Endometrium (tissue), 2 donors: ENCODE results near the gene CAMK2A.
"Not testable (repeated sequence)": the region's sequence is repeated elsewhere in the genome, so short reads cannot be mapped to it uniquely, and the experiment has no call there.

Experiments used
- FAIRE-seq: peaks from 2 replicates; lab custom pipeline; 2012; peaks lifted over from hg19 to GRCh38; lab: Jason Lieb, UNC
- donor health status: control.
- donor health status: control.

Gene CAMK2A

GRCh38 chr5:150254774-150255173 is 34.8 kb downstream of the CAMK2A start:
- FAIRE-seq, result no peak

DNA sequence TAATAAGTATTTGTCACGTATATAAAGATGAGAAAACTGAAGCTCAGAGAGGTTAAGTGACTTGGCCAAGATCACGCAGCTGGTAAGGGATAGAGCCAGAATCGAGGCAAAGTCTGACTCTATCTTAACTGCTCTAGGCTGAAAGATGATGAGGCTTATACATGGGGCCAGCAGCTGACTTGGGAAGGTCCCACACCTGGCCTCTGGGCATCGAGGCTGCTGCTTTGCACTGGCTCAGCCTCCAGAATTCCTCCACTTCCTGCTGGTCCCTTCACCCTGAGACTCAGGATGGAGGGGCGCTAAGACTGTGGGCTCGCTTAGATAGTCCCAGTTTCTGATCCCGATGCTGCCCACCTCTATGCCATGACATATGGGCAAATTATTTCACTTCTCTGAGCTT is 35.2 kb downstream of the CAMK2A start:
- no peak for FAIRE-seq

- FAIRE-seq, result no peak
Observed at GRCh38 chr5:150253416-150254208, 36.0 kb downstream of the CAMK2A start.

DNA sequence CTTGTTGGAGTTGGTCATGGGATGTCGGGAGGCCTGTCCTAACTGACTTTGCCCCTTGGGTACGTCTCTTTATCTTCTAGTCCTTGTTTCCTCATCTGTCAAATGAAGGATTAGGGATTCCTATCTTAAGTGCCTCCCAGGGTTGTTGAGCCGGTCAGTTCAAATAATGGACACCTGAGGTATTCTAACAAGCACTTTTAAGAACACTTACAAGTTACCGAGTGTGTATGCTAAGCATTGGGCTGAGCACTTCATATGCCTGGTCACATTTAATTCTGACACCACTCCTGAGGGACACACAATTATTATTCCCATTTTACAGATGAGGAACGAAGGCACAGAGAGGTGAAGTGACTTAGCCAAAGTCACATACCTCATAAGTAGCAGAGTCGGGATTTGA is 37.1 kb downstream of the CAMK2A start:
- no peak for FAIRE-seq

DNA sequence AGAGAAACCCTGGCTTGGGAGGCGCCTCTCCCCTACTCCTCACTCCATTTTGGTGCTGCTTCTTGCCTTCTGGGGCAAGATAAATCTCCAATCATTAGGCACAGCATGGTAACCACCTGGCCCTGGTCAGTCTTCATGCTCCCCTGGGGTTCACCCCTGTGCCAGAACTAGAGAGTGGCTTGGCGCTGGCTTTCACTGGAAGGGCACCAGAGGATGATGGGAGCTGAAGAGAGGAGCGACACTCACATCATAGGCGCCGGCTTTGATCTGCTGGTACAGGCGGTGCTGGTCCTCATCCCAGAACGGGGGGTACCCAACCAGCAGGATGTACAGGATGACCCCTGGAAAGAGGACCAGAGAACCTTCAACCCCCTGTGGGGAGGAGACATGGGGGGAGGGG is 38.1 kb downstream of the CAMK2A start:
- no peak for FAIRE-seq

GRCh38 chr5:150249744-150250143 is 39.8 kb downstream of the CAMK2A start:
- FAIRE-seq, result no peak

GRCh38 chr5:150248946-150249345 is 40.6 kb downstream of the CAMK2A start:
- FAIRE-seq, result no peak

DNA sequence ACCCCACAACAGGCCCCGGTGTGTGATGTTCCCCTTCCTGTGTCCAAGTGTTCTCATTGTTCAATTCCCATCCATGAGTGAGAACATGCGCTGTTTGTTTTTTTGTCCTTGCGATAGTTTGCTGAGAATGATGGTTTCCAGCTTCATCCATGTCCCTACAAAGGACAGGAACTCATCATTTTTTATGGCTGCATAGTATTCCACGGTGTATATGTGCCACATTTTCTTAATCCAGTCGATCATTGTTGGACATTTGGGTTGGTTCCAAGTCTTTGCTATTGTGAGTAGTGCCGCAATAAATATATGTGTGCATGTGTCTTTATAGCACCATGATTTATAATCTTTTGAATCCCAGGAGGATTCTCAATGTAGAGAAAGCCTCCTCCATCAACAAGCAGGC is 41.1 kb downstream of the CAMK2A start:
- not testable (repeated sequence) for FAIRE-seq

DNA sequence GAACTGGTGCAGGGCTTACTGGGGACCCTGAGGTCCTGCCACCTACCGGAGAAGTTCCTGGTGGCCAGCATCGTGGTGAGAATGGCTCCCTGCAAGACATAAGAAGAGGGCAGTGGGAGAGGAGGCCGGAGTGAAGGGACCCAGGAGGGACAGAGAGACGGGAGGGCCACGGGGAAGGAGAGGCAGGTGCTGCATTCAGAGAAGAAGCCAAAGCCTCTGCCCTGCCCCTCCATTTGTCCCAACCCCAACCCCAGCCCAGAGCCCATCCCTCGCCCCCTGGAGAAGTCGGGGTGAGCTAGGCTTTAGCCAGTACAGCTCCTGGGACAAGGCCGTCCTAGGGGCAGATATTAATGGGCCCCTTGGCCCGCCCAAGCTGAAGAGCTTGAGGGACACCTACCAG is 41.8 kb downstream of the CAMK2A start:
- FAIRE-seq, result no peak

GRCh38 chr5:150246835-150247234 is 42.7 kb downstream of the CAMK2A start:
- FAIRE-seq, result no peak

DNA sequence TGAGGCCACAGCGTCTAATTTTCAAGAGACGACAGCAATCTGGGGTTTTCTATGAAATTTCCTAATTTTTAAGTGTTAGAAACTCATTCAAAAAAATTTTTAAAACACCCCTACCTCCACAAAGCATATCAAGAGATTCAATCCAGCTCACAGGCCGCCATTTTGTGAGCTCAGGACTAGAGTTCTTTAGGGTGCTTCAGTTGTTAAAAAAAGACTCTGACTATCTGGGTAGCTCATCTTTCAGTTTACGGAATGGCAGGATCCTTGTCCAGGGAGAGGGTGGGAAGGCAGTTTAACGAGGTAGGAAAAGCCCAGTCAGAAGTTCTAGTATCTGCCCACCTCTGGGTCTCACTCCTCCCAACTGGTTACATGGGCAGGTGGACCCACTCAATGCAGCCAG is 43.1 kb downstream of the CAMK2A start:
- FAIRE-seq, result no peak

DNA sequence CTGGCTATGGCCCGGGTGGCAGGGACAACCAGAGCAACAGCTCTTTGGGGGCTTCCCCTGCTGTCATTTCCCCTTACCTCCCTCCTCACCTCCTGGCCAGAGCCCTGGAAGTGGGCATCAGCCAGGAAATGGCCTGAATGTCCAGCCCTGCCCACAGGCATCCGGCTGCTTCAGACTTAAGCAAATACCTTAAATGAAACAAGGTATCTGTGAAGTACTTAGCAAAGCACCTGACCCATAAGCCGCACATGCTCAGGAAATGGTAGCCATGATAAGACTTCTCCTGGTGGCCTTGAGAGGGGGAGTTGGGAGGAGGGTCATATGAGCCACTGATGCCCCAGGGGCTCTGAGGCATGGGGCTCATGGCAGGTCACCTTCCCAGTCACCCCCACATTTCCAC is 43.8 kb downstream of the CAMK2A start:
- no peak for FAIRE-seq

GRCh38 chr5:150245111-150245789 is 44.3 kb downstream of the CAMK2A start:
- no peak for FAIRE-seq

GRCh38 chr5:150244209-150244608 is 45.4 kb downstream of the CAMK2A start:
- no peak for FAIRE-seq

DNA sequence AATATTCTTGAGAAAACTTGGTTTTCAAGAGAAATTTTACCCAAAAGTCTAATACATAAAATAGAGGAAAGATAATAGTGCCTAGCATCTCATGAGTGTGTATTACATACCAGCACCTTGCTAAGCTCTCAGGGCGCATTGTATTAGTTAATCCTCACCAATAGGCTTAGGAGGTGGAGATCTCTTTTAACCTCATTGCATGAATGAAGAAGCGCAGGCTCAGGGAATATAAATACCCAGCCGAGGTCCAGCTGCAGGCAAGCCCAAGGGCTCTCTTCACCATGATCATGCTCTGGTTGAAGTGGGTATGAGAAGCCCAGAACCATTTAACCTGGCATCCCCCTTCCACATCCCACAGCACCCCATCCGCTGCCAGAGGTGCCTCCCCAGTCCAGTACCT is 46.0 kb downstream of the CAMK2A start:
- no peak for FAIRE-seq

- FAIRE-seq, result no peak
Observed at GRCh38 chr5:150242251-150242894, 47.2 kb downstream of the CAMK2A start.

DNA sequence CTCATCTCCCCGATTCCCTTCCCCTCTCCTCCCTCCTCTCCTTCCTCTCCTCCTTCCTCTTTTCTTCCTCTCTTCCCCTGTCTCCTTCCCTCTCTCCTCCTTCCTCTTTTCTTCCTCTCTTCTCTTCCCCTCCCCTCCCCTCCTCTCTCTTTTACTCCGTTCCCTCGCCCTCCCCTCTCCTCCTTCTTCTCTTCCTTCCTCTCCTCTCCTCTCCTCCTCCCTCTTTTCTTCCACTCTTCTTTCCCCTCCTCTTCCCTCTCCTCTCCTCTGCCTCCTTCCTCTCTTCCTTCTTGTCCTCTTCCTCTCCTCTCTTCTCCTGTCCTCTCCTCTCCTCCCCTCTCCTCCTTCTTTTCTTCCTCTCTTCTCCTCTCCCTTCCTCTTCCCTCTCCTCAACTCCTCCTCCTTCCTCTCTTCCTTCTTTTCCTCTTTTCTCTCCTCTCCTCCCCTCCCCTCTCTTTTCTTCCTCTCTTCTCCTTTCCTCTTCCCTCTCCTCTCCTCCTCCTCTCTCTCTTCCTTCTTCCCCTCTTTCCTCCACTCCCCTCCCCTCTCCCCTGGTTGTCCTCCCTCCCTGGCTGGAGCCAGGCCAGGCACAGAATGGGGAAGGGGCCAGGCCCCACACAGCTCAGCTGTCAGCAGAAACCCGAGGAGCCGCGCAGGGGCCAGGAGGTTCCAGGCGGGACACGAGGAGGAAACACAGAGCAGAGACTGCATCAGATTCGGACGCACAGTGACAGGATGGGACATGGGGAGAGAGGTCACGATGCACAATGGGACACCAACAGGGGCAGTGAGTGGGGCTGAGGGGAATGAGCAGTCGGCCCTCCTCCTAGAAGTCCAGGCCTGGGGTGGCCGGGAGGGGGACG is 48.0 kb downstream of the CAMK2A start:
- FAIRE-seq, result no peak

DNA sequence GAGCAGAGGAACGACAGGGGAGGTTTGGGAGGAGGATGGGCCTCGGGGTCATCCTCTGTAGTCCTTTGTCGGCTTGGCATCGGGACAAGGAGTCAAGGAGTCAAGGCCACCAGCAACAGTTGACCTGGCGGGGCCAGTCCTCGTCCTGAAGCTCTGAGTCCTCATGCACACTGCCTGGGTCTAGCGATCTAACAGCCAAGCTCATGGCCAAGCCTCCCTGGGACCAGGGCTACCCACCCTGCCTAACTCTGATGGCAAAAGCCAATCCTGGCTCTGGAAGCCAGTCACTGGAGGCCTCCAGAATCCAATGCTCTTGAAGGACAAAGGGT is 49.8 kb downstream of the CAMK2A start:
- no peak for FAIRE-seq

GRCh38 chr5:150239099-150239793 is 50.3 kb downstream of the CAMK2A start:
- FAIRE-seq, result no peak

DNA sequence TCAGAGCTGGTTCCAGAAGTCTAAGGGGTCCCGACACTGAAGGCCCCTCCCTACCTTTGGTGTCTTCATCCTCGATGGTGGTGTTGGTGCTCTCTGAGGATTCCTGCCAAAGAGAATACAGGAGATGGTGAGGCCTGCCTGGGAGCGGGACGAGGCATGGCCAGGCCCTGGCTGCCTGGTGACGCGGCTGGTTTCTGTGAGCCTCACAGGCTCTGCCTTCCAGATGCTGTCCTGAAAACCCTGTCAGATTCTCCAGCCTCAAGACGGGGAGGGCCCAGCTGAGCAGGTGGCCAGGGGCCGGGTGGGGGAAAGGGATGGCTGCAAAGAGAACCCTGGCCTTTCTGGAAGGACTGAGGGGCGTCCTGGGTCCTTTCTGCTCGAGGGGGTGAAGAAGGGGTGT is 50.9 kb downstream of the CAMK2A start:
- FAIRE-seq, result no peak

GRCh38 chr5:150236981-150237754 is 52.4 kb downstream of the CAMK2A start:
- FAIRE-seq, result no peak
